ENCODE results near the gene TLE3.

DNA sequence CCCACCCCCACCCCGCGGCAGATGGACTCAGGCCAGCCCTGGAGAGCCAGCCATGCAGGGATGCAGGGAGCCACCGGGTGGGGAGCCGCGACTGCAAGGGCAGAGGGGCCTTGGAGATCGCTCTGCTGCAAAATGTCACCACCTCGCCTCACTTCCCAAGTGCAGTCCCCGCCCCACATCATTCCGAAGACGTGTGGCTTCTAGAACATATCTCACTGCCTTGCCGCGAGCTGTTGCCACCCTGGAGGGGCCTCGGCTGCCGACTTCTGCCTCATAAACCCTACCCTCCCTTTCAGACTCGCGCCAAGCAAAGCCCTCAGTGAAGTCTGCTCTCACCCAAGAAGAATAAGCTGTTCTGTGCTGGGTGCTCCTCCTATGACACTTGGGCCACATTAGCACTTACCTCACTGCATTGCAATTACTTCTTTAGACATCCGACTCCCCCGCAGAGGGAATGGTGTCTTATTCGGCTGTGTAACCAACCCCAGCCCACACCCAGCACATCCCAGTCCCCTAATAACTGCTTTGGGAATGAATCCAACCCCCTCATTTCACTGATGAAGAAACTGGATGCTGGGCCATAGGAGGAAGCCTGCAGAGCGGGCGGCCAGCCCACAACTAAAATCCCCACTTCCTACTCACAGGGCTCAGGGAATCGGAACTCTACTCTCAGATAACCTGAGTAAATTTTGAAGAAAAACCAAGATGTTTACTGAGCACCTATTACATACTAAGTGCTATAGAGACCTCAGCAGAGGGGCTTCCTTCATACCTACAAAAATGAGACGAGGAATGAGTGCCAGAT lies 8.6 kb downstream of the TLE3 start:
- TF ChIP-seq POLR2A (IDR thresholded peaks at IDR 0.05), result no peak
- TF ChIP-seq, protein P1, sequence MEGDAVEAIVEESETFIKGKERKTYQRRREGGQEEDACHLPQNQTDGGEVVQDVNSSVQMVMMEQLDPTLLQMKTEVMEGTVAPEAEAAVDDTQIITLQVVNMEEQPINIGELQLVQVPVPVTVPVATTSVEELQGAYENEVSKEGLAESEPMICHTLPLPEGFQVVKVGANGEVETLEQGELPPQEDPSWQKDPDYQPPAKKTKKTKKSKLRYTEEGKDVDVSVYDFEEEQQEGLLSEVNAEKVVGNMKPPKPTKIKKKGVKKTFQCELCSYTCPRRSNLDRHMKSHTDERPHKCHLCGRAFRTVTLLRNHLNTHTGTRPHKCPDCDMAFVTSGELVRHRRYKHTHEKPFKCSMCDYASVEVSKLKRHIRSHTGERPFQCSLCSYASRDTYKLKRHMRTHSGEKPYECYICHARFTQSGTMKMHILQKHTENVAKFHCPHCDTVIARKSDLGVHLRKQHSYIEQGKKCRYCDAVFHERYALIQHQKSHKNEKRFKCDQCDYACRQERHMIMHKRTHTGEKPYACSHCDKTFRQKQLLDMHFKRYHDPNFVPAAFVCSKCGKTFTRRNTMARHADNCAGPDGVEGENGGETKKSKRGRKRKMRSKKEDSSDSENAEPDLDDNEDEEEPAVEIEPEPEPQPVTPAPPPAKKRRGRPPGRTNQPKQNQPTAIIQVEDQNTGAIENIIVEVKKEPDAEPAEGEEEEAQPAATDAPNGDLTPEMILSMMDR (IDR thresholded peaks at IDR 0.05), result no peak
